GM12864 (cell line): Measurements from ENCODE around the gene DLGAP4.

Source experiments
- DNase-seq: peaks from one replicate; pipeline ENCODE4 v3.0.0-alpha.2; 2011; ENCODE audit warnings: low read depth
- H3K4me3 ChIP-seq: 2 replicates; pipeline ENCODE4 v1.5.1; 2011; ENCODE audit warnings: mild to moderate bottlenecking, low read depth, low read length, control low read depth
- CTCF ChIP-seq: IDR thresholded peaks from 2 replicates; pipeline ENCODE4 v1.5.1; 2011; ENCODE audit warnings: low read depth, mild to moderate bottlenecking, moderate library complexity, low read length, control low read depth, inconsistent platforms; ENCODE audit errors: missing control alignments

The DLGAP4 gene

DNA sequence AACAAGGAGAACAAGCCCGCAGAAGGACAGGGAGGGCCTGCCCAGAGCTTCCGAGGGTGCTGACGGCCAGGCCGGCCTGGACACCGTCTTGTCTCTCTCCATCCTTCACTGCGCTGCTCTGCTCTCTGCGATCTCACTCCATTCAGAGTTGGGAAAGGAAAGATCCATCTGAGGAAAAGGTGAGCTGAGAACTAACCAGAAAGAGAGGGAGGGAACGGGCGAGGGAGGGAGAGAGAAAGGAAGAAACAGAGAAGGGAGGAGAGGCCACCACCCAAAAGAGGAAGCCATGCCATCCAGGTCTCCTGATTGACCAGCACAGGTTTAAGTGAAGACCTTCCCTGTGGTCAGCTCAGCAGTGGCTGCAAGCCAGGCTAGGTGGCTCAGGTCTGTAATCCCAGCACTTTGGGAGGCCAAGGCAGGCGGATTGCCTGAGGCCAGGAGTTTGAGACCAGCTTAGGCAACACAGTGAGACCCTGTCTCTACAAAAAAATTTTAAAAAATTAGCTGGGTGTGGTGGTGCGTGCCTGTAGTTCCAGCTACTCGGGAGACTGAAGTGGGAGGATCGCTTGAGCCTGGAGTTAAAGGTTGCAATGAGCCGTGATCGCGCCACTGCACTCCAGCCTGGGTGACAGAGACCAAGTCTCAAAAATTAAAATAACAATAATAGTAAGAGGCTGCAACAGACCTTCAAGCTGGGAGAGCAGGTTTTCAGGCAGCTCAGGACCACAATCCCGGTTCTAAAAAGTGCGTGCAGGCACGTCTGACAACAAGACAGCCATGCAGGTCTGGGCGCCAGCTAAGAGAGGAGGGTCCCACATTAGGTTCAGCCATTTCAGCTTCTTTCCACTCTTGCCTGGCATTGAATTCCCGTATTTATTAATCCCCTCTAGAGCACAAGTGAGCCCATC lies 34.2 kb upstream of the DLGAP4 start:
- DNase-seq: no peak
- TF ChIP-seq CTCF: no peak
- no peak overlapping the region for H3K4me3 ChIP-seq

GRCh38 chr20:36272547-36273220 lies 33.5 kb upstream of the DLGAP4 start:
- no peak overlapping the region for H3K4me3 ChIP-seq
- no peak for DNase-seq
- no peak for TF ChIP-seq CTCF

GRCh38 chr20:36273414-36274180 lies 32.5 kb upstream of the DLGAP4 start:
- DNase-seq: no peak
- peak; percentile 50 for TF ChIP-seq CTCF
- H3K4me3 ChIP-seq: no peak overlapping the region

- no peak for DNase-seq
- no peak for TF ChIP-seq CTCF
- no peak overlapping the region for H3K4me3 ChIP-seq
These were observed 31.8 kb upstream of the DLGAP4 start for GRCh38 chr20:36274181-36274841.

- TF ChIP-seq CTCF: no peak
- H3K4me3 ChIP-seq: no peak overlapping the region
- no peak for DNase-seq
These were observed 31.1 kb upstream of the DLGAP4 start for GRCh38 chr20:36275011-36275410.

DNA sequence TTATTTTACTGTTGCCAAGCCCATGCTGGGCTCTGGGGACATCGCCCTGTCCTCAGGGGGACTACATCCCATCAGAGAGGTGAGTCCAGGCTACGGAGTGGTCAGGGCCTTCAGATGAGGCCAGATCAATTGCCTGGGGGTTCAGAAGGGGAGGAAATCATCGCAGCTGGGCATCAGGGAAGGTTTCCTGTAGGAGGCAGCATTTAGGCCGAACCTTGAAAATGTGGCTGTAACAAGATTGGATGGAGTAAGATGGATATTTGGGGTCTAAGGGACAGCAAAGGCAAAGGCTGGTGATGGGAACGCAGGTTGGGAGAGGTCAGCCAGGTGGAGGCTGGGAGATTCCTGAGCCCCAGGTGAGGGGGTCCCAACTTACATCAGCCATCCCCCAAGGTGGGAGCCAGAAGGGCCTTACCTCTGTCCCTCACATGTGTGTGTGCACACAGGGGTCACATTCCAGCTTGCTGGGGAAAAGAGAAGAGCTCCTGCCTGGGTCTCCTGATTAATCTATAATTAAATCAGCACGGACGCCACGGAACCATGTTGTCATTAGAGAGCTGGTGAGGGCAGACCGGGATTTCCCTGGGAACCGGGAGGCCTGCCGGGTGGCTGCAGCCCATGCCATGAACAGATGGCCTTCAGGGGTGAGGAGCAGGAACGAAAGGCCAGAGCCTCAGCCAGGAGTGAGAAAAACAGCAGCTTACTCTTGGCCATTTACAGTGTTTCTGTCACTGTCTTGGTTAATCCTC lies 30.5 kb upstream of the DLGAP4 start:
- DNase-seq: no peak
- no peak for TF ChIP-seq CTCF
- no peak overlapping the region for H3K4me3 ChIP-seq
